PC-9 (cell line): ENCODE measurements around the gene FGD2. TPM values are rescaled to one million over a fixed set of nuclear protein-coding genes. Genes with fewer than 3 reads are reported as not detected.

Source experiments
- BruUV-seq: library from RNA; stranded (reverse); fragments of 400-500 nt; replicated peaks from 2 replicates; lab custom pipeline; 2021; lab: Mats Ljungman, UMichigan
- CTCF ChIA-PET: fragments of 300-600 bp; sonication (Branson Sonifier 250); formaldehyde crosslinking; loops from one replicate; lab custom pipeline; 2022; ENCODE audit warnings: antibody characterized with exemption; lab: Charles Lee
- POLR2A ChIA-PET: fragments of 300-600 bp; sonication (Branson Sonifier 250); formaldehyde crosslinking; loops from one replicate; lab custom pipeline; 2022; ENCODE audit warnings: antibody characterized with exemption; ENCODE audit not compliant: unreplicated experiment; lab: Charles Lee
- DNase-seq, 2 experiments: peaks; one replicate each; pipeline versions ENCODE4 v3.0.0 to v3.0.0-alpha.2; 2015 to 2022; ENCODE audit warnings: mixed read lengths in 1 of 2
- H2AFZ ChIP-seq: fragments of 200-600 bp; sonication (generic); 2 replicates; pipeline ENCODE4 v1.8.1; 2017; ENCODE audit warnings: antibody characterized with exemption
- H3F3A ChIP-seq: fragments of 200-600 bp; sonication (generic); 2 replicates; pipeline ENCODE4 v1.8.1; 2017; ENCODE audit warnings: antibody characterized with exemption, mild to moderate bottlenecking, low read depth; ENCODE audit not compliant: insufficient read depth
- H3K27ac ChIP-seq: fragments of 200-600 bp; sonication (generic); 2 replicates; pipeline ENCODE4 v1.6.1; 2016; ENCODE audit warnings: mixed run types
- H3K27me3 ChIP-seq: fragments of 200-600 bp; sonication (generic); 2 replicates; pipeline ENCODE4 v1.6.1; 2016; ENCODE audit warnings: low read depth, mixed run types; ENCODE audit not compliant: insufficient read depth
- H3K36me3 ChIP-seq: fragments of 200-600 bp; sonication (generic); 2 replicates; pipeline ENCODE4 v1.6.1; 2016; ENCODE audit warnings: low read depth, mixed run types
- H3K4me1 ChIP-seq: fragments of 200-600 bp; sonication (generic); replicated peaks from 2 replicates; pipeline ENCODE4 v1.6.1; 2016; ENCODE audit warnings: mixed run types; ENCODE audit not compliant: insufficient read depth
- H3K4me2 ChIP-seq: fragments of 200-600 bp; sonication (generic); 2 replicates; pipeline ENCODE4 v1.6.1; 2017; ENCODE audit warnings: mixed run types
- H3K4me3 ChIP-seq: fragments of 200-600 bp; sonication (generic); 2 replicates; pipeline ENCODE4 v1.6.1; 2016; ENCODE audit warnings: mixed run types
- H3K79me2 ChIP-seq: fragments of 200-600 bp; sonication (generic); 2 replicates; pipeline ENCODE4 v1.6.1; 2017; ENCODE audit warnings: low read depth, mixed run types
- H3K9me2 ChIP-seq: fragments of 200-600 bp; sonication (generic); 2 replicates; pipeline ENCODE4 v1.8.1; 2017; ENCODE audit warnings: mild to moderate bottlenecking; ENCODE audit not compliant: insufficient read depth
- H3K9me3 ChIP-seq: fragments of 200-600 bp; sonication (generic); 2 replicates; pipeline ENCODE4 v1.8.1; 2016; ENCODE audit warnings: low read depth; ENCODE audit not compliant: insufficient read depth
- H4K20me1 ChIP-seq: fragments of 200-600 bp; sonication (generic); 2 replicates; pipeline ENCODE4 v1.8.1; 2017; ENCODE audit not compliant: insufficient read depth
- CTCF ChIP-seq: fragments of 200-600 bp; sonication (generic); conservative IDR thresholded peaks from 2 replicates; pipeline ENCODE4 v1.6.1; 2017; ENCODE audit warnings: mixed run types, antibody characterized with exemption, mild to moderate bottlenecking, moderate library complexity
- EZH2 ChIP-seq: fragments of 200-600 bp; sonication (generic); IDR thresholded peaks from 2 replicates; pipeline ENCODE4 v1.8.0; 2017; ENCODE audit warnings: antibody characterized with exemption, low read depth
- intact Hi-C: fragments of 100-400 bp; cut with micrococcal nuclease; formaldehyde crosslinking; loops from one replicate; pipeline ENCODE4 v1.10.0; 2022; ENCODE audit not compliant: unreplicated experiment
- total RNA-seq: library from RNA; stranded (reverse); gene quantifications from 2 replicates; pipeline ENCODE4 v1.2.3, GENCODE V29; 2021

The FGD2 gene
- total RNA-seq, 1 experiment from 2014 or later: 0.50 TPM

GRCh38 chr6:36980876-36981619 is 24.4 kb upstream of the FGD2 start:
- BruUV-seq: no TSS peak
- Histone ChIP-seq H3F3A (peaks cover 14% of the 10 kb centered on the region; the same call in 1 of the 2 replicates), H3K4me1 (peaks cover 21% of the 10 kb centered on the region), H3K27ac (no peak overlapping the region), H3K27me3 (no peaks in the 10 kb centered on the region), H4K20me1 (peaks cover 69% of the 10 kb centered on the region), H3K79me2 (peaks cover 77% of the 10 kb centered on the region), H3K9me2 (no peaks in the 10 kb centered on the region), H3K9me3 (no peaks in the 10 kb centered on the region), H3K4me2 (no peak overlapping the region; the same call in 1 of the 2 replicates), H3K4me3 (no peak overlapping the region), H3K36me3 (peaks cover 32% of the 10 kb centered on the region), H2AFZ (no peak overlapping the region)
- POLR2A ChIA-PET: no interaction called here
- no peak for TF ChIP-seq EZH2
- TF ChIP-seq CTCF: no peak
- CTCF ChIA-PET: no interaction called here
- DNase-seq: no peak
- intact Hi-C loops: no loop called here

GRCh38 chr6:36983538-36983937 is 21.9 kb upstream of the FGD2 start:
- no peak overlapping the region for H2AFZ ChIP-seq
- H3K79me2 ChIP-seq: peaks cover 78% of the 10 kb centered on the region
- no peak for DNase-seq
- H3K27me3 ChIP-seq: no peaks in the 10 kb centered on the region
- H3F3A ChIP-seq: peaks cover 17% of the 10 kb centered on the region; the same call in 1 of the 2 replicates
- H3K27ac ChIP-seq: no peak overlapping the region
- peaks cover 28% of the 10 kb centered on the region for H3K4me1 ChIP-seq
- CTCF ChIA-PET: no interaction called here
- BruUV-seq: no TSS peak
- H3K4me2 ChIP-seq: peak overlapping the region; percentile 92
- peaks cover 60% of the 10 kb centered on the region for H4K20me1 ChIP-seq
- intact Hi-C loops: no loop called here
- POLR2A ChIA-PET: no interaction called here
- H3K4me3 ChIP-seq: no peak overlapping the region
- peaks cover 27% of the 10 kb centered on the region for H3K36me3 ChIP-seq
- H3K9me3 ChIP-seq: no peaks in the 10 kb centered on the region
- no peaks in the 10 kb centered on the region for H3K9me2 ChIP-seq
- TF ChIP-seq CTCF (no peak), EZH2 (no peak)

- Histone ChIP-seq H3K9me2 (no peaks in the 10 kb centered on the region), H3K79me2 (peaks cover 69% of the 10 kb centered on the region), H3K4me2 (peak overlapping the region; percentile 92), H2AFZ (peak overlapping the region; percentile 96), H3K27me3 (no peaks in the 10 kb centered on the region), H3K36me3 (peaks cover 15% of the 10 kb centered on the region), H3K4me3 (peak overlapping the region; percentile 99), H4K20me1 (peaks cover 49% of the 10 kb centered on the region), H3F3A (peaks cover 16% of the 10 kb centered on the region; the same call in 1 of the 2 replicates), H3K9me3 (no peaks in the 10 kb centered on the region), H3K4me1 (peaks cover 28% of the 10 kb centered on the region), H3K27ac (peak overlapping the region; percentile 24; the same call in 1 of the 2 replicates)
- TF ChIP-seq EZH2 (no peak), CTCF (no peak)
- BruUV-seq: no TSS peak
- intact Hi-C loops: loop anchor here (2.0 kb wide), 1 partner anchor 36 kb away; no protein-coding TSS in a partner anchor
- peak in 1 of 2 experiments; percentile 31 for DNase-seq
- ChIA-PET CTCF (no interaction called here), POLR2A (interaction anchor here (0.5 to 0.7 kb wide), 3 partner anchors 8 to 562 kb away, joined by 3 read pairs; no protein-coding TSS in a partner anchor)
These were observed 20.7 kb upstream of the FGD2 start for GRCh38 chr6:36984581-36985416.
